HFFc6 (cell line): Measurements from ENCODE around the gene GARS1. TPM values are rescaled to one million over a fixed set of nuclear protein-coding genes. Genes with fewer than 3 reads are reported as not detected.

ENCODE experiments used
- DNase-seq: peaks from one replicate; pipeline ENCODE4 v3.0.0-alpha.2; 2018
- H3K27ac Mint-ChIP-seq: 2 replicates; pipeline ENCODE4 v1.8.0; 2020; ENCODE audit warnings: mild to moderate bottlenecking, mixed read lengths
- H3K27me3 Mint-ChIP-seq: 2 replicates; pipeline ENCODE4 v1.8.0; 2021; ENCODE audit warnings: mild to moderate bottlenecking, moderate library complexity, mixed read lengths; ENCODE audit not compliant: insufficient read depth
- H3K36me3 Mint-ChIP-seq: 2 replicates; pipeline ENCODE4 v1.8.0; 2021; ENCODE audit warnings: low read depth, mixed read lengths
- H3K4me1 Mint-ChIP-seq: 2 replicates; pipeline ENCODE4 v1.8.0; 2020; ENCODE audit warnings: low read depth, mixed read lengths
- H3K4me3 Mint-ChIP-seq: 2 replicates; pipeline ENCODE4 v1.8.0; 2020; ENCODE audit warnings: mild to moderate bottlenecking, moderate library complexity, mixed read lengths
- H3K9me3 Mint-ChIP-seq: 2 replicates; pipeline ENCODE4 v1.8.0; 2020; ENCODE audit warnings: mild to moderate bottlenecking, mixed read lengths
- CTCF ChIP-seq: fragments of 200-600 bp; sonication (generic); IDR thresholded peaks from 2 replicates; pipeline ENCODE4 v1.5.0; 2021; ENCODE audit warnings: antibody characterized with exemption, mild to moderate bottlenecking
- total RNA-seq, 6 experiments: library from RNA; stranded (reverse); fragmentation: NEBNext Ultra II Directional; extraction: Animal tissue kit (Norgen Biotek cat#: 25700); gene quantifications; 2 replicates in 1 of 6; 3 replicates in 5 of 6; pipeline ENCODE4 v1.2.3, GENCODE V29; 2021

GARS1 gene
- total RNA-seq, 6 experiments from 2014 or later, result 258 to 330 (median 271) TPM

GRCh38 chr7:30549931-30550493 is 44.7 kb upstream of the GARS1 start:
- H3K36me3 Mint-ChIP-seq, result peaks cover 20% of the 10 kb centered on the region
- H3K27ac Mint-ChIP-seq, result no peak overlapping the region
- H3K4me1 Mint-ChIP-seq, result peaks cover 27% of the 10 kb centered on the region
- TF ChIP-seq CTCF, result no peak
- no peaks in the 10 kb centered on the region for H3K9me3 Mint-ChIP-seq
- DNase-seq, result no peak
- no peak overlapping the region for H3K4me3 Mint-ChIP-seq
- no peaks in the 10 kb centered on the region; the same call in 1 of the 2 replicates for H3K27me3 Mint-ChIP-seq

DNA sequence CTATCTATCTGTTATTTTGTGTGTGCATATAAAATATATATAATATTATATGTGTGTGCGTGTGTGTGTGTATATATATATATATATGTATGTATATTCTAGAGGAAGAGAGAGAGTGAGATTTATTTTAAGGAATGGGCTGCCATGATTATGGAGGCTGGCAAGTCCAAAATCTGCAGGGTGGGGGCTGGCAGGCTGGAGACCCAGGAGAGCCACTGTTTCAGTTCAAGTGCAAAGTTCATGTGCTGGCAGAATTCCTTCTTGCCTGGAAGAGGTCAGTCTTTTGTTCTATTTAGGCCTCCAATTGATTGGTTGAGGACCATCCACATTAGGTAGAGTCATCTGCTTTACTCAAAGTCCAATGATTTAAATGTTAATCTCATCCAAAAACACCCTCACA is 42.3 kb upstream of the GARS1 start:
- Mint-ChIP-seq H3K27me3 (no peaks in the 10 kb centered on the region), H3K36me3 (peaks cover 14% of the 10 kb centered on the region), H3K27ac (no peak overlapping the region), H3K4me1 (peaks cover 22% of the 10 kb centered on the region), H3K4me3 (no peak overlapping the region), H3K9me3 (no peaks in the 10 kb centered on the region)
- no peak for TF ChIP-seq CTCF
- DNase-seq, result no peak

GRCh38 chr7:30553141-30553540 is 41.5 kb upstream of the GARS1 start:
- TF ChIP-seq CTCF, result no peak
- no peak overlapping the region for H3K4me3 Mint-ChIP-seq
- no peak overlapping the region for H3K27ac Mint-ChIP-seq
- H3K36me3 Mint-ChIP-seq, result peaks cover 14% of the 10 kb centered on the region
- H3K27me3 Mint-ChIP-seq, result no peaks in the 10 kb centered on the region
- H3K9me3 Mint-ChIP-seq, result no peaks in the 10 kb centered on the region
- H3K4me1 Mint-ChIP-seq, result peaks cover 22% of the 10 kb centered on the region
- DNase-seq, result no peak

DNA sequence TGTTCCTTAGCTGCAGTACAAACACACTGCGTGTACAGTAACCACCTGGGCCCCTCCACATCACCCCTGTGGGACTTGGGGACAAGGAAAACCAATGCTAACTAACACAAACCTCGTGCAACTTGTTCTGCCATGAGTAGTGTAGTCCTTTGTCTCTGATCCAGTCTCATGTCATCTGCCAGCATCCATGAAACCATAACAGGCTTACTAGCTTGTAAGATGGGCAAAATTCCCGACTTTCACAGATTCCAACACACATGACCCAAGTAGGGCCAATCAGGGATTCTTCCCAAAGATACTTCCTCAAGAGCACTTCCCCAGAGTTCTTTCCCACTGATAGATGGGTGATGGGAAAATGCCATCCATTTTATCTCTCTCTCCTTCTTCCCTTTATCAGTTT is 41.1 kb upstream of the GARS1 start:
- Mint-ChIP-seq H3K27ac (no peak overlapping the region), H3K27me3 (no peaks in the 10 kb centered on the region), H3K36me3 (peaks cover 14% of the 10 kb centered on the region), H3K9me3 (no peaks in the 10 kb centered on the region), H3K4me1 (peaks cover 22% of the 10 kb centered on the region), H3K4me3 (no peak overlapping the region)
- TF ChIP-seq CTCF, result no peak
- no peak for DNase-seq

DNA sequence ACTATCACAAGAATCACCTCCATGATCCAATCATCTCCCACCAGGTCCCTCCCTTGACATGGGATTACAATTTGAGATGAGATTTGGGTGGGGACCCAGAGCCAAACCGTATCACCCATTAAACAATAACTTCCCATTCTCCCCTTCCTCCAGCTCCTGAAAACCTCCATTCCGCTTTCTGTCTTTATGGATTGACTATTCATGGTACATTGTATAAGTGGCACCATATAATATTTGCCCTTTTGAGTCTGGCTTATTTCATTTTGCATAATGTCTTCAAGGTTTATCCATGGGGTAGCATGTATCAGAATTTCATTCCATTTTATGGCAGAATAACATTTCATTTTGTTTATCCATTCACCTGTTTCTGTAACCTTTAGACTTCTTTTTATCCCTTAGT is 39.2 kb upstream of the GARS1 start:
- no peaks in the 10 kb centered on the region for H3K36me3 Mint-ChIP-seq
- DNase-seq, result no peak

More for the DNA sequence above, 39.2 kb upstream of the GARS1 start:
- H3K27me3 Mint-ChIP-seq, result no peaks in the 10 kb centered on the region
- peaks cover 20% of the 10 kb centered on the region for H3K4me1 Mint-ChIP-seq
- no peak overlapping the region for H3K27ac Mint-ChIP-seq
- no peak overlapping the region for H3K4me3 Mint-ChIP-seq
- no peaks in the 10 kb centered on the region for H3K9me3 Mint-ChIP-seq
- no peak for TF ChIP-seq CTCF
